ENCODE measurements around the gene GJD4. TPM values are rescaled to one million over a fixed set of nuclear protein-coding genes. Genes with fewer than 3 reads are reported as not detected.

Gene GJD4
- total RNA-seq = not detected in 2 replicates

- no peak for DNase-seq (ENCODE audit: low read depth in 2 of 2)
These were observed at the start of gene GJD4 for GRCh38 chr10:35605191-35605590. TSS of gene GJD4 (plus strand) at chr10:35605341. CDS start at chr10:35605568, 227 bp downstream.

GRCh38 chr10:35555962-35556930 is 48.9 kb upstream of the GJD4 start:
- no peak for DNase-seq (ENCODE audit: low read depth in 2 of 2)

GRCh38 chr10:35558276-35558675 is 46.9 kb upstream of the GJD4 start:
- no peak for DNase-seq (ENCODE audit: low read depth in 2 of 2)

- DNase-seq (ENCODE audit: low read depth in 2 of 2) = no peak
These were observed 45.7 kb upstream of the GJD4 start for GRCh38 chr10:35559416-35559815.

GRCh38 chr10:35561715-35562114 is 43.4 kb upstream of the GJD4 start:
- no peak for DNase-seq (ENCODE audit: low read depth in 2 of 2)

- no peak for DNase-seq (ENCODE audit: low read depth in 2 of 2)
These were observed 42.7 kb upstream of the GJD4 start for GRCh38 chr10:35562427-35562826.

GRCh38 chr10:35563261-35563891 is 41.8 kb upstream of the GJD4 start:
- peak; percentile 50 to 83 for DNase-seq (ENCODE audit: low read depth in 2 of 2)

GRCh38 chr10:35564341-35564968 is 40.7 kb upstream of the GJD4 start:
- DNase-seq (ENCODE audit: low read depth in 2 of 2) = peak in 1 of 2 donors; percentile 62

GRCh38 chr10:35565602-35566081 is 39.5 kb upstream of the GJD4 start:
- DNase-seq (ENCODE audit: low read depth in 2 of 2) = peak in 1 of 2 donors; percentile 39

- no peak for DNase-seq (ENCODE audit: low read depth in 2 of 2)
These were observed 37.2 kb upstream of the GJD4 start for GRCh38 chr10:35567951-35568350.

- no peak for DNase-seq (ENCODE audit: low read depth in 2 of 2)
These were observed 36.6 kb upstream of the GJD4 start for GRCh38 chr10:35568483-35569015.

GRCh38 chr10:35569111-35569707 is 35.9 kb upstream of the GJD4 start:
- no peak for DNase-seq (ENCODE audit: low read depth in 2 of 2)

GRCh38 chr10:35569836-35570235 is 35.3 kb upstream of the GJD4 start:
- no peak for DNase-seq (ENCODE audit: low read depth in 2 of 2)

GRCh38 chr10:35570397-35570796 is 34.7 kb upstream of the GJD4 start:
- no peak for DNase-seq (ENCODE audit: low read depth in 2 of 2)

- DNase-seq (ENCODE audit: low read depth in 2 of 2) = no peak
These were observed 32.6 kb upstream of the GJD4 start for GRCh38 chr10:35572583-35572982.

- DNase-seq (ENCODE audit: low read depth in 2 of 2) = no peak
These were observed 31.3 kb upstream of the GJD4 start for GRCh38 chr10:35573796-35574195.

GRCh38 chr10:35574924-35575352 is 30.2 kb upstream of the GJD4 start:
- peak in 1 of 2 donors; percentile 73 for DNase-seq (ENCODE audit: low read depth in 2 of 2)

GRCh38 chr10:35575640-35576039 is 29.5 kb upstream of the GJD4 start:
- no peak for DNase-seq (ENCODE audit: low read depth in 2 of 2)

GRCh38 chr10:35576730-35577129 is 28.4 kb upstream of the GJD4 start:
- no peak for DNase-seq (ENCODE audit: low read depth in 2 of 2)

GRCh38 chr10:35577926-35578617 is 27.1 kb upstream of the GJD4 start:
- peak; percentile 65 to 85 for DNase-seq (ENCODE audit: low read depth in 2 of 2)

GRCh38 chr10:35578618-35578956 is 26.6 kb upstream of the GJD4 start:
- DNase-seq (ENCODE audit: low read depth in 2 of 2) = no peak
